ENCODE data around the gene TMEM239. TPM values are rescaled to one million over a fixed set of nuclear protein-coding genes. Genes with fewer than 3 reads are reported as not detected.

TMEM239 gene
- total and polyA plus RNA-seq, 2 of the 8 experiments (the other 6 are each of a cell fraction or from before 2014, with no cell fraction given) = not detected

DNA sequence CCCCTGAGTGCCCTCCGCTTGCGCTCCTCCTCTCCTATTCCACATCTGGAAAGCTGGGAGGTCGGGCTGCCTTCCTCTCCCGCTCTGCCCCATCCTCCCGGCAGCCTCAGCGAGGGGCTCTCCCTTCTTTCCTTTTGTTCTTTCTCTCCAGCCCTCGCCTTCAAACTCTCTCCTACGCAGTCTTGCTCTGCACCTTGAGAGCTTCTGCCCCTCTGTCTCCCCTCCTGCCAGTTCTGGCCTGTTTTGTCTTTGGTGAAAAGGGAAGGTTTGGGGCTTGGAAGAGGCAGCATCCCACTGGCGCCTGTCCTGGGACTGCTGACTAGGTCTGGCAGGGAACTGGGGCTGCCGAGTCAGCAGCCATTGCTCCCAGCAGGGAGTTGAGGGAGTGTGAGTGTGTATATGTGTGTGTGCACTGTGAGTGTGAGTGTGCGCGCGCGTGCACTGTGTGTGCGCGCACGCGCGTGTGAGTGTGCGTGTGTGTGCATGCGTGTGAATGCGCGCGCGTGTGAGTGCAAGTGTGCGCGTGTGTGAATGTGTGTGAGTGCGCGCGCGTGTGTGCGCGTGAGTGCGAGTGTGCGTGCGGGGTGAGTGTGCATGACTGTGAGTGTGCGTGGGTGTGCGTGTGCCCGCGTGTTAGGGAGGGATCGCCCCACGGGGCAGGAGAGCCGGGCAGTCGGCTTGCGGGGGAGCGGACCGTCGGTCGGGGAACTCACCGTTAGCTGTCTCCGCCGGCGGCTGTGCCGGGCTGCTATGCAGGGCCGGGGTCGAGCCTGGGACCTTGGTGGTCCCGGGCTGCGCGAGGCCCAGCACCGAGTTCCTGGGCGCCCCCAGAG lies 16.3 kb upstream of the TMEM239 start (continued):
- TF ChIP-seq, protein P1, sequence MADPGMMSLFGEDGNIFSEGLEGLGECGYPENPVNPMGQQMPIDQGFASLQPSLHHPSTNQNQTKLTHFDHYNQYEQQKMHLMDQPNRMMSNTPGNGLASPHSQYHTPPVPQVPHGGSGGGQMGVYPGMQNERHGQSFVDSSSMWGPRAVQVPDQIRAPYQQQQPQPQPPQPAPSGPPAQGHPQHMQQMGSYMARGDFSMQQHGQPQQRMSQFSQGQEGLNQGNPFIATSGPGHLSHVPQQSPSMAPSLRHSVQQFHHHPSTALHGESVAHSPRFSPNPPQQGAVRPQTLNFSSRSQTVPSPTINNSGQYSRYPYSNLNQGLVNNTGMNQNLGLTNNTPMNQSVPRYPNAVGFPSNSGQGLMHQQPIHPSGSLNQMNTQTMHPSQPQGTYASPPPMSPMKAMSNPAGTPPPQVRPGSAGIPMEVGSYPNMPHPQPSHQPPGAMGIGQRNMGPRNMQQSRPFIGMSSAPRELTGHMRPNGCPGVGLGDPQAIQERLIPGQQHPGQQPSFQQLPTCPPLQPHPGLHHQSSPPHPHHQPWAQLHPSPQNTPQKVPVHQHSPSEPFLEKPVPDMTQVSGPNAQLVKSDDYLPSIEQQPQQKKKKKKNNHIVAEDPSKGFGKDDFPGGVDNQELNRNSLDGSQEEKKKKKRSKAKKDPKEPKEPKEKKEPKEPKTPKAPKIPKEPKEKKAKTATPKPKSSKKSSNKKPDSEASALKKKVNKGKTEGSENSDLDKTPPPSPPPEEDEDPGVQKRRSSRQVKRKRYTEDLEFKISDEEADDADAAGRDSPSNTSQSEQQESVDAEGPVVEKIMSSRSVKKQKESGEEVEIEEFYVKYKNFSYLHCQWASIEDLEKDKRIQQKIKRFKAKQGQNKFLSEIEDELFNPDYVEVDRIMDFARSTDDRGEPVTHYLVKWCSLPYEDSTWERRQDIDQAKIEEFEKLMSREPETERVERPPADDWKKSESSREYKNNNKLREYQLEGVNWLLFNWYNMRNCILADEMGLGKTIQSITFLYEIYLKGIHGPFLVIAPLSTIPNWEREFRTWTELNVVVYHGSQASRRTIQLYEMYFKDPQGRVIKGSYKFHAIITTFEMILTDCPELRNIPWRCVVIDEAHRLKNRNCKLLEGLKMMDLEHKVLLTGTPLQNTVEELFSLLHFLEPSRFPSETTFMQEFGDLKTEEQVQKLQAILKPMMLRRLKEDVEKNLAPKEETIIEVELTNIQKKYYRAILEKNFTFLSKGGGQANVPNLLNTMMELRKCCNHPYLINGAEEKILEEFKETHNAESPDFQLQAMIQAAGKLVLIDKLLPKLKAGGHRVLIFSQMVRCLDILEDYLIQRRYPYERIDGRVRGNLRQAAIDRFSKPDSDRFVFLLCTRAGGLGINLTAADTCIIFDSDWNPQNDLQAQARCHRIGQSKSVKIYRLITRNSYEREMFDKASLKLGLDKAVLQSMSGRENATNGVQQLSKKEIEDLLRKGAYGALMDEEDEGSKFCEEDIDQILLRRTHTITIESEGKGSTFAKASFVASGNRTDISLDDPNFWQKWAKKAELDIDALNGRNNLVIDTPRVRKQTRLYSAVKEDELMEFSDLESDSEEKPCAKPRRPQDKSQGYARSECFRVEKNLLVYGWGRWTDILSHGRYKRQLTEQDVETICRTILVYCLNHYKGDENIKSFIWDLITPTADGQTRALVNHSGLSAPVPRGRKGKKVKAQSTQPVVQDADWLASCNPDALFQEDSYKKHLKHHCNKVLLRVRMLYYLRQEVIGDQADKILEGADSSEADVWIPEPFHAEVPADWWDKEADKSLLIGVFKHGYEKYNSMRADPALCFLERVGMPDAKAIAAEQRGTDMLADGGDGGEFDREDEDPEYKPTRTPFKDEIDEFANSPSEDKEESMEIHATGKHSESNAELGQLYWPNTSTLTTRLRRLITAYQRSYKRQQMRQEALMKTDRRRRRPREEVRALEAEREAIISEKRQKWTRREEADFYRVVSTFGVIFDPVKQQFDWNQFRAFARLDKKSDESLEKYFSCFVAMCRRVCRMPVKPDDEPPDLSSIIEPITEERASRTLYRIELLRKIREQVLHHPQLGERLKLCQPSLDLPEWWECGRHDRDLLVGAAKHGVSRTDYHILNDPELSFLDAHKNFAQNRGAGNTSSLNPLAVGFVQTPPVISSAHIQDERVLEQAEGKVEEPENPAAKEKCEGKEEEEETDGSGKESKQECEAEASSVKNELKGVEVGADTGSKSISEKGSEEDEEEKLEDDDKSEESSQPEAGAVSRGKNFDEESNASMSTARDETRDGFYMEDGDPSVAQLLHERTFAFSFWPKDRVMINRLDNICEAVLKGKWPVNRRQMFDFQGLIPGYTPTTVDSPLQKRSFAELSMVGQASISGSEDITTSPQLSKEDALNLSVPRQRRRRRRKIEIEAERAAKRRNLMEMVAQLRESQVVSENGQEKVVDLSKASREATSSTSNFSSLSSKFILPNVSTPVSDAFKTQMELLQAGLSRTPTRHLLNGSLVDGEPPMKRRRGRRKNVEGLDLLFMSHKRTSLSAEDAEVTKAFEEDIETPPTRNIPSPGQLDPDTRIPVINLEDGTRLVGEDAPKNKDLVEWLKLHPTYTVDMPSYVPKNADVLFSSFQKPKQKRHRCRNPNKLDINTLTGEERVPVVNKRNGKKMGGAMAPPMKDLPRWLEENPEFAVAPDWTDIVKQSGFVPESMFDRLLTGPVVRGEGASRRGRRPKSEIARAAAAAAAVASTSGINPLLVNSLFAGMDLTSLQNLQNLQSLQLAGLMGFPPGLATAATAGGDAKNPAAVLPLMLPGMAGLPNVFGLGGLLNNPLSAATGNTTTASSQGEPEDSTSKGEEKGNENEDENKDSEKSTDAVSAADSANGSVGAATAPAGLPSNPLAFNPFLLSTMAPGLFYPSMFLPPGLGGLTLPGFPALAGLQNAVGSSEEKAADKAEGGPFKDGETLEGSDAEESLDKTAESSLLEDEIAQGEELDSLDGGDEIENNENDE (IDR thresholded peaks at IDR 0.05; ENCODE audit: insufficient replicate concordance, low read length) = no peak
- TF ChIP-seq FOSL1 (IDR thresholded peaks at IDR 0.05; ENCODE audit: insufficient read depth, low read depth, low read length) (no peak), ASH2L (IDR thresholded peaks at IDR 0.05; ENCODE audit: low read length) (peak; percentile 96), RNF2 (IDR thresholded peaks at IDR 0.05; ENCODE audit: borderline replicate concordance, low read depth, low read length, missing control alignments, poor library complexity, severe bottlenecking) (peak; percentile 48), EGR1 (IDR thresholded peaks at IDR 0.05; ENCODE audit: borderline replicate concordance, low read depth, low read length) (no peak), SIN3A (conservative IDR thresholded peaks at IDR 0.05 in 1 of 2, IDR thresholded peaks at IDR 0.05 in 1 of 2; ENCODE audit: low read depth in 1 of 2, low read length in 2 of 2) (0 out of 4 replicates have a peak, but pooled peaks of 1 of the 2 experiments have one; percentile 21), SP1 (IDR thresholded peaks at IDR 0.05; ENCODE audit: low read depth, low read length) (no peak), KDM4A (IDR thresholded peaks at IDR 0.05; ENCODE audit: low read depth, low read length, severe bottlenecking) (peak; percentile 98), YY1 (IDR thresholded peaks at IDR 0.05; ENCODE audit: low read depth, low read length) (peak; percentile 82)

All from H1 (cell line).